BE2C (cell line): ENCODE measurements around the gene CTTN.

ENCODE experiments used
- DNase-seq: peaks from one replicate; pipeline ENCODE4 v3.0.0-alpha.2; 2020
- H3K27me3 ChIP-seq: fragments of 250-450 bp; sonication (Bioruptor Pico); 2 replicates; pipeline ENCODE4 v1.5.1; 2020; ENCODE audit warnings: mild to moderate bottlenecking
- H3K36me3 ChIP-seq: fragments of 250-450 bp; sonication (Bioruptor Pico); 2 replicates; pipeline ENCODE4 v1.5.1; 2020; ENCODE audit warnings: mild to moderate bottlenecking
- H3K4me1 ChIP-seq: fragments of 250-450 bp; sonication (Bioruptor Pico); 2 replicates; pipeline ENCODE4 v1.5.1; 2020
- H3K4me3 ChIP-seq: 2 replicates; pipeline ENCODE4 v1.5.1; 2011; ENCODE audit warnings: low read depth, low read length
- H3K9me3 ChIP-seq: fragments of 250-450 bp; sonication (Bioruptor Pico); 2 replicates; pipeline ENCODE4 v1.5.1; 2020
- TF ChIP-seq, protein P1 (sequence below): IDR thresholded peaks from 2 replicates; pipeline ENCODE4 v1.5.1; 2012; ENCODE audit warnings: mild to moderate bottlenecking, low read depth, low read length

Gene CTTN

DNA sequence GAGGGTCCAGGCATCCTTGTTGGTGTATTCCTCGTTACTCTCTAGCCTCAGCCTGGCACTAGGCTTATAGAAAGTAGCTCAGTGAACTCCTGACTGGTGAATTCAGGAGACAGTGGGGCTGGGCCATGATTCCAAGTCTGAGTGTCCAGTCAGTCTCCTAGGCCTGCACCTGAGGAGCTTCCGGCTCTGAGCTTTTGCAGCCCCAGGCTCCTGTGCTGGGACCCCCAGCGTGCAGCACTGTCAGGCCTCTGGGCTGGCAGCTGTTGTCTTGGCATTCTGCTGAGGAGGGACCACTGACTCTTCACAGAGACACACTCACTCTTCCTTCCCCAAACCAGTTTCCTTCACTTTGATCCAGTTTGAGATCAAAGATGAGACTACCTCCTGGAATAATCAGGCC is 82.4 kb downstream of the CTTN start:
- Histone ChIP-seq H3K4me3 (no peak overlapping the region), H3K4me1 (no peaks in the 10 kb centered on the region; the same call in 1 of the 2 replicates), H3K36me3 (no peaks in the 10 kb centered on the region), H3K27me3 (no peaks in the 10 kb centered on the region), H3K9me3 (no peaks in the 10 kb centered on the region)
- TF ChIP-seq, protein P1, sequence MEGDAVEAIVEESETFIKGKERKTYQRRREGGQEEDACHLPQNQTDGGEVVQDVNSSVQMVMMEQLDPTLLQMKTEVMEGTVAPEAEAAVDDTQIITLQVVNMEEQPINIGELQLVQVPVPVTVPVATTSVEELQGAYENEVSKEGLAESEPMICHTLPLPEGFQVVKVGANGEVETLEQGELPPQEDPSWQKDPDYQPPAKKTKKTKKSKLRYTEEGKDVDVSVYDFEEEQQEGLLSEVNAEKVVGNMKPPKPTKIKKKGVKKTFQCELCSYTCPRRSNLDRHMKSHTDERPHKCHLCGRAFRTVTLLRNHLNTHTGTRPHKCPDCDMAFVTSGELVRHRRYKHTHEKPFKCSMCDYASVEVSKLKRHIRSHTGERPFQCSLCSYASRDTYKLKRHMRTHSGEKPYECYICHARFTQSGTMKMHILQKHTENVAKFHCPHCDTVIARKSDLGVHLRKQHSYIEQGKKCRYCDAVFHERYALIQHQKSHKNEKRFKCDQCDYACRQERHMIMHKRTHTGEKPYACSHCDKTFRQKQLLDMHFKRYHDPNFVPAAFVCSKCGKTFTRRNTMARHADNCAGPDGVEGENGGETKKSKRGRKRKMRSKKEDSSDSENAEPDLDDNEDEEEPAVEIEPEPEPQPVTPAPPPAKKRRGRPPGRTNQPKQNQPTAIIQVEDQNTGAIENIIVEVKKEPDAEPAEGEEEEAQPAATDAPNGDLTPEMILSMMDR: no peak
- DNase-seq: no peak

DNA sequence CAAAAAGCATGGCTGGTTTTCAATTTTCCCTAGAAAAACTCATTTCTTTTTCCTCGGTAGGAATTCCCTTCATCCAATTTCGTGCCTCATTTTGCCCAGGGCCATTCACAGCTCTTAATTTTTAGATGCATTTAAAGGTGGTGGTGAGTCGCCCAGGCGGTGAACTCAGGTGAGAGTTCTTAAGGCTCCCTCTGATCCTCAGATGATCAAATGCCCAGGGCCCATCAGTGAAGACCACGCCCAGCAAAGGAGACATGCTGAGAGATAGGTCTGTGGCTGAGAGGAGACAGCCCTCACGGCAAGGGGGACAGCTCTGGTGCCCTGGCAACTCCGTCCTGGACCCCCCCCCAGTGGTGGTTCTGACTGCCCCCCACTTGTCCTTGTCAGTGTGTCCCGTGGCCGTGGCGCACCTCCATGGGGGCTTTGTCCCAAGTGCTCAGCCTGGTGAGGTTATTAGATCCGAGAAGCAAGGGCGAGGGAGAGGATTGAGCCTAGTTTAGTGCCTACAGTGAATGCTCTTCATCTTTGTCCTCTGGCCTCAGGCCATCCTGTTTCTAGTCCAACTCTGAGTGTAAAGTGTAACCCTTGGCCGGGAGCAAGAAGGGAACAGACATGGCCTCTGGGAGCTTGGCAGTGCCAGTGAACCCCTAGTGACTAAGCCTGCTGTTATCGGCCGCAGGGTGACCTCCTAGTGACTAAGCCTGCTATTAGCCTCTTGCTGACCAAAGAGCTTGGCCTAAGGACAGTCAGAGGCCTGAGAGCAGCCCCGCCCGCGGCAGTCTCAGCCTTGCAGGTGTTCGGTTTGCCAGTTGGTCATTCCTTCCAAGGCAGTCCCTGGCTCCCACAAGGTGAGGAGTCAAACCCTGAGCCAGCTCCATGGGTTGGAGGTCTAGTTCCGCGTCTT is 83.5 kb downstream of the CTTN start:
- no peaks in the 10 kb centered on the region for H3K36me3 ChIP-seq
- H3K4me1 ChIP-seq: no peaks in the 10 kb centered on the region; the same call in 1 of the 2 replicates
- no peaks in the 10 kb centered on the region for H3K27me3 ChIP-seq
- no peak overlapping the region for H3K4me3 ChIP-seq
- no peak for DNase-seq
- no peaks in the 10 kb centered on the region for H3K9me3 ChIP-seq
- TF ChIP-seq, protein P1: no peak

DNA sequence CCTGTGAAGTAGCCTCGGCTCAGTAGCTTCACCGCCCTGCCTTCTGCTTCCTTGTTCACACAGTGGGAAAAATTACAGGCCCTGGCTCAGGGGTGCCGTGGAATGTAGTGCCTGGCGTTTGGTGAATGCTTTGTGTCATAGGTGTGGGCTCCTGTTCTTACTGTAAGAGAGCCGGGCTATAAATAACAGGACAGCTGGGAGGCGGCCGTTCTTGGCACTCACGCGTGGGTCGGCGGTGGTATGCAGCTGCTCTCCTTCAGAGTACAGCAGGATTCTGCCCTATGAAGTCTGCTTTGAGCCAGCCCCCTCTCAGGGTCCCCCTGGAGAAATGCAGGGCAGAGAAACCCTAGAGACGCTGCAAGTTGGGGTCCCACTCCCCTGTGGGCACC is 84.2 kb downstream of the CTTN start:
- H3K36me3 ChIP-seq: no peaks in the 10 kb centered on the region

GRCh38 chr11:70483077-70483861 is 84.9 kb downstream of the CTTN start:
- no peak for DNase-seq
- TF ChIP-seq, protein P1: peak; percentile 31
- no peak overlapping the region for H3K4me3 ChIP-seq
- H3K9me3 ChIP-seq: no peaks in the 10 kb centered on the region
- H3K27me3 ChIP-seq: no peaks in the 10 kb centered on the region
- H3K4me1 ChIP-seq: no peaks in the 10 kb centered on the region
- no peaks in the 10 kb centered on the region for H3K36me3 ChIP-seq

More for the DNA sequence above, 84.2 kb downstream of the CTTN start:
- H3K9me3 ChIP-seq: no peaks in the 10 kb centered on the region
- TF ChIP-seq, protein P1: no peak
- no peak overlapping the region for H3K4me3 ChIP-seq
- no peaks in the 10 kb centered on the region for H3K27me3 ChIP-seq
- no peak for DNase-seq
- no peaks in the 10 kb centered on the region; the same call in 1 of the 2 replicates for H3K4me1 ChIP-seq

DNA sequence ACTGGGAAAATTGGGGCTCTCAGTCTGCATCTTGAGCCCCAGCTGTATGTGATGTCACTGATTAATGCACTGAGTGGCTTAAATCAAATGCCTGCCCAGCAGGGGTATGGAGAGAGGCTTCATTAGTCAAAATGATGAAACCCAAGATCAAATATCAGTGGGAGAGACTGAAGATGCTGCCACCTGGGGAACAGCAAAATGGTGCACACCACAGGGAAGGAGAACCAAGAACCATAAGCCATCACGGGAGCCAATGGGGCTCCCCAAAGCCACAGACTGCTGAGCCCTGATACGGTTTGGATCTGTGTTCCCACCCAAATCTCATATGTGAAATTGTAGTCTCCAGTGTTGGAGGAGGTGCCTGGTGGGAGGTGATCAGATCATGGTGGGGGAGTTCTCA is 85.6 kb downstream of the CTTN start:
- no peaks in the 10 kb centered on the region for H3K4me1 ChIP-seq
- DNase-seq: no peak
- H3K4me3 ChIP-seq: no peak overlapping the region
- H3K9me3 ChIP-seq: no peaks in the 10 kb centered on the region
- H3K36me3 ChIP-seq: no peaks in the 10 kb centered on the region
- no peaks in the 10 kb centered on the region for H3K27me3 ChIP-seq
- TF ChIP-seq, protein P1: no peak
